Neuronal stem cell (in vitro differentiated cells): Measurements from ENCODE around the gene LAS1L.
"Not testable (repeated sequence)": the region's sequence is repeated elsewhere in the genome, so short reads cannot be mapped to it uniquely, and the experiment has no call there.

Source experiments
- DNase-seq: peaks from one replicate; pipeline ENCODE4 v3.0.0-alpha.2; 2013; ENCODE audit warnings: low spot score
- H2AFZ ChIP-seq: one replicate; pipeline ENCODE4 v1.6.1; 2013; ENCODE audit warnings: mild to moderate bottlenecking, low read length, inconsistent platforms
- H2AK5ac ChIP-seq: 2 replicates; pipeline ENCODE4 v1.6.1; 2013; ENCODE audit warnings: low read depth, mild to moderate bottlenecking, inconsistent platforms, low read length, moderate library complexity, mixed read lengths
- H2BK120ac ChIP-seq: 2 replicates; pipeline ENCODE4 v1.6.1; 2013; ENCODE audit warnings: low read depth, mild to moderate bottlenecking, inconsistent platforms, low read length, moderate library complexity, mixed read lengths
- H2BK12ac ChIP-seq: one replicate; pipeline ENCODE4 v1.6.1; 2013; ENCODE audit warnings: low read length, inconsistent platforms
- H2BK15ac ChIP-seq: 2 replicates; pipeline ENCODE4 v1.6.1; 2013; ENCODE audit warnings: mild to moderate bottlenecking, low read length, inconsistent platforms, mixed read lengths
- H2BK5ac ChIP-seq: one replicate; pipeline ENCODE4 v1.6.1; 2013; ENCODE audit warnings: inconsistent platforms, mild to moderate bottlenecking, low read length, moderate library complexity
- H3K14ac ChIP-seq: one replicate; pipeline ENCODE4 v1.6.1; 2013; ENCODE audit warnings: low read length, inconsistent platforms
- H3K18ac ChIP-seq: 2 replicates; pipeline ENCODE4 v1.6.1; 2013; ENCODE audit warnings: low read length, inconsistent platforms
- H3K23ac ChIP-seq: 2 replicates; pipeline ENCODE4 v1.6.1; 2013; ENCODE audit warnings: low read depth, mild to moderate bottlenecking, mixed read lengths, low read length, inconsistent platforms; ENCODE audit not compliant: poor library complexity
- H3K27ac ChIP-seq: replicated peaks from 3 replicates; pipeline ENCODE4 v1.5.1; 2013; ENCODE audit warnings: low read length, inconsistent platforms
- H3K27me3 ChIP-seq, 3 experiments: 2 replicates each; pipeline ENCODE4 v1.6.1; 2013; ENCODE audit warnings: low read length in 3 of 3, mild to moderate bottlenecking in 2 of 3, inconsistent platforms in 1 of 3, low read depth in 1 of 3, mixed read lengths in 1 of 3, moderate library complexity in 1 of 3; ENCODE audit not compliant: control insufficient read depth in 3 of 3, insufficient read depth in 3 of 3
- H3K36me3 ChIP-seq, 2 donors: replicated peaks in 1 of 2; 2 replicates each; pipeline ENCODE4 v1.6.1; 2013; ENCODE audit warnings: low read length in 2 of 2; ENCODE audit not compliant: control insufficient read depth in 2 of 2, insufficient read depth in 2 of 2
- H3K4ac ChIP-seq: 2 replicates; pipeline ENCODE4 v1.6.1; 2013; ENCODE audit warnings: inconsistent platforms, mild to moderate bottlenecking, low read length, moderate library complexity
- H3K4me1 ChIP-seq, 2 donors: 1 replicate in 1 of 2; 2 replicates in 1 of 2; pipeline ENCODE4 v1.6.1; 2013; ENCODE audit warnings: low read length in 2 of 2, low read depth in 1 of 2; ENCODE audit not compliant: control insufficient read depth in 2 of 2, insufficient read depth in 1 of 2
- H3K4me2 ChIP-seq: one replicate; pipeline ENCODE4 v1.6.1; 2013; ENCODE audit warnings: mild to moderate bottlenecking, low read length, inconsistent platforms; ENCODE audit not compliant: insufficient read depth, poor library complexity, severe bottlenecking
- H3K4me3 ChIP-seq, 2 donors: 2 replicates each; pipeline ENCODE4 v1.5.1; 2013; ENCODE audit warnings: low read length in 2 of 2, mild to moderate bottlenecking in 2 of 2, inconsistent platforms in 1 of 2, moderate library complexity in 1 of 2
- H3K79me1 ChIP-seq: one replicate; pipeline ENCODE4 v1.6.1; 2013; ENCODE audit warnings: low read depth, mild to moderate bottlenecking, inconsistent platforms, low read length, moderate library complexity
- H3K9ac ChIP-seq: one replicate; pipeline ENCODE4 v1.6.1; 2013; ENCODE audit warnings: mild to moderate bottlenecking, low read depth, low read length, inconsistent platforms; ENCODE audit not compliant: poor library complexity
- H3K9me3 ChIP-seq, 2 donors: replicated peaks in 1 of 2; 2 replicates each; pipeline versions ENCODE3 to v1.6.1; 2013; ENCODE audit warnings: low read length in 2 of 2, mild to moderate bottlenecking in 2 of 2, inconsistent platforms in 1 of 2, low read depth in 1 of 2, mixed read lengths in 1 of 2, moderate library complexity in 1 of 2; ENCODE audit not compliant: control insufficient read depth in 2 of 2, insufficient read depth in 1 of 2
- H4K8ac ChIP-seq: one replicate; pipeline ENCODE4 v1.6.1; 2013; ENCODE audit warnings: low read depth, mild to moderate bottlenecking, inconsistent platforms, low read length, moderate library complexity
- H4K91ac ChIP-seq: one replicate; pipeline ENCODE4 v1.6.1; 2013; ENCODE audit warnings: low read length, low read depth, mild to moderate bottlenecking, inconsistent platforms; ENCODE audit not compliant: poor library complexity
- WGBS, 2 donors: extraction: QIAGEN DNeasy Blood & Tissue Kit; methylation state at CpG; one replicate each; pipeline ENCODE4 v1.1.7; 2013; ENCODE audit warnings: missing lambda C conversion rate in 2 of 2, mixed read lengths in 1 of 2; ENCODE audit not compliant: insufficient read length in 2 of 2, insufficient replicate concordance in 1 of 2; ENCODE audit errors: extremely low coverage in 2 of 2; 5-methylcytosine and 5-hydroxymethylcytosine counted together

LAS1L gene

GRCh38 chrX:65562850-65563249, 28.3 kb upstream of the LAS1L start:
- H2AFZ ChIP-seq, H3K9ac ChIP-seq, H3K4ac ChIP-seq, H3K4me2 ChIP-seq, H2BK12ac ChIP-seq, DNase-seq, H2BK15ac ChIP-seq, H3K27ac ChIP-seq, H4K8ac ChIP-seq, H3K4me3 ChIP-seq, H3K36me3 ChIP-seq, H3K79me1 ChIP-seq, H3K27me3 ChIP-seq, H3K4me1 ChIP-seq, H2BK120ac ChIP-seq, H3K18ac ChIP-seq, H3K9me3 ChIP-seq, H2AK5ac ChIP-seq, H3K23ac ChIP-seq, H2BK5ac ChIP-seq, H3K14ac ChIP-seq, H4K91ac ChIP-seq: not testable (repeated sequence)
- WGBS, 2 donors: no CpG with 5 or more reads among the region's 1 CpG

GRCh38 chrX:65551489-65552339, 17.1 kb upstream of the LAS1L start:
- Histone ChIP-seq H4K8ac (no peak overlapping the region), H4K91ac (no peak overlapping the region), H2BK120ac (no peak overlapping the region), H2AFZ (no peak overlapping the region), H2BK15ac (no peak overlapping the region), H2AK5ac (no peak overlapping the region), H3K27ac (no peak overlapping the region), H3K4me3 (no peak overlapping the region), H3K14ac (no peak overlapping the region), H2BK12ac (no peak overlapping the region), H3K36me3 (no peaks in the 10 kb centered on the region), H3K4me2 (no peak overlapping the region), H2BK5ac (no peak overlapping the region), H3K27me3 (no peaks in the 10 kb centered on the region), H3K79me1 (no peaks in the 10 kb centered on the region), H3K9ac (no peak overlapping the region), H3K4ac (no peak overlapping the region), H3K18ac (no peak overlapping the region), H3K9me3 (no peaks in the 10 kb centered on the region), H3K23ac (no peak overlapping the region), H3K4me1 (no peaks in the 10 kb centered on the region)
- no peak for DNase-seq
- no CpG with 5 or more reads among the region's 62 CpGs for WGBS, 2 donors

GRCh38 chrX:65551086-65551485, 16.5 kb upstream of the LAS1L start:
- H3K9me3 ChIP-seq: no peaks in the 10 kb centered on the region
- H3K4me1 ChIP-seq: no peaks in the 10 kb centered on the region
- H3K4me3 ChIP-seq: no peak overlapping the region
- H2BK12ac ChIP-seq: no peak overlapping the region
- no peak overlapping the region for H3K27ac ChIP-seq
- no peak overlapping the region for H2AK5ac ChIP-seq
- no peaks in the 10 kb centered on the region for H3K79me1 ChIP-seq
- WGBS, 2 donors: no CpG with 5 or more reads among the region's 16 CpGs
- no peak overlapping the region for H3K4me2 ChIP-seq
- H3K36me3 ChIP-seq: no peaks in the 10 kb centered on the region
- no peak overlapping the region for H3K9ac ChIP-seq
- H2BK120ac ChIP-seq: no peak overlapping the region
- H4K91ac ChIP-seq: no peak overlapping the region
- no peak overlapping the region for H4K8ac ChIP-seq
- no peak overlapping the region for H3K14ac ChIP-seq
- no peaks in the 10 kb centered on the region for H3K27me3 ChIP-seq
- no peak overlapping the region for H2AFZ ChIP-seq
- no peak overlapping the region for H2BK5ac ChIP-seq
- no peak overlapping the region for H3K4ac ChIP-seq
- DNase-seq: no peak
- no peak overlapping the region for H3K23ac ChIP-seq
- no peak overlapping the region for H2BK15ac ChIP-seq
- H3K18ac ChIP-seq: no peak overlapping the region

- DNase-seq: no peak
- Histone ChIP-seq H3K4ac (no peak overlapping the region), H2BK5ac (no peak overlapping the region), H3K18ac (no peak overlapping the region), H3K9ac (no peak overlapping the region), H2BK12ac (no peak overlapping the region), H3K9me3 (no peaks in the 10 kb centered on the region), H3K27me3 (peaks cover 0 to 13% (median 0%) of the 10 kb centered on the region in 3 experiments), H2BK15ac (no peak overlapping the region), H3K4me1 (no peaks in the 10 kb centered on the region), H2BK120ac (no peak overlapping the region), H2AK5ac (no peak overlapping the region), H3K23ac (no peak overlapping the region), H4K91ac (no peak overlapping the region), H3K36me3 (no peaks in the 10 kb centered on the region), H3K4me2 (no peak overlapping the region), H3K14ac (no peak overlapping the region), H3K79me1 (no peaks in the 10 kb centered on the region), H4K8ac (no peak overlapping the region), H3K4me3 (no peak overlapping the region), H3K27ac (no peak overlapping the region), H2AFZ (no peak overlapping the region)
- no CpG with 5 or more reads among the region's 1 CpG for WGBS, 2 donors
Observed at GRCh38 chrX:65545456-65545855, 10.9 kb upstream of the LAS1L start.
